Mesenchymal stem cell (in vitro differentiated cells and primary cell): Measurements from ENCODE around the gene KDM4F. TPM values are rescaled to one million over a fixed set of nuclear protein-coding genes. Genes with fewer than 3 reads are reported as not detected.
"Not testable (repeated sequence)": the region's sequence is repeated elsewhere in the genome, so short reads cannot be mapped to it uniquely, and the experiment has no call there.

Experiments used
- DNase-seq: peaks from one replicate; pipeline ENCODE4 v3.0.0-alpha.2; 2013
- H2AFZ ChIP-seq: one replicate; pipeline ENCODE4 v1.6.1; 2013; ENCODE audit warnings: low read depth, mild to moderate bottlenecking, control low read depth, inconsistent platforms, low read length, moderate library complexity
- H2AK5ac ChIP-seq: 2 replicates; pipeline ENCODE4 v1.6.1; 2013; ENCODE audit warnings: low read length, moderate library complexity, mild to moderate bottlenecking, inconsistent platforms; ENCODE audit not compliant: severe bottlenecking
- H2BK120ac ChIP-seq: one replicate; pipeline ENCODE4 v1.6.1; 2013; ENCODE audit warnings: low read depth, mild to moderate bottlenecking, inconsistent platforms, low read length, moderate library complexity
- H2BK12ac ChIP-seq, 2 experiments: one replicate each; pipeline ENCODE4 v1.6.1; 2013; ENCODE audit warnings: inconsistent platforms in 2 of 2, low read length in 2 of 2, mild to moderate bottlenecking in 2 of 2, moderate library complexity in 2 of 2, control low read depth in 1 of 2
- H2BK15ac ChIP-seq: one replicate; pipeline ENCODE4 v1.6.1; 2013; ENCODE audit warnings: mild to moderate bottlenecking, low read depth, inconsistent platforms; ENCODE audit not compliant: poor library complexity, severe bottlenecking
- H2BK5ac ChIP-seq: 2 replicates; pipeline ENCODE4 v1.6.1; 2013; ENCODE audit warnings: low read depth, mild to moderate bottlenecking, low read length, control low read depth, inconsistent platforms; ENCODE audit not compliant: poor library complexity, severe bottlenecking
- H3K14ac ChIP-seq, 2 experiments: one replicate each; pipeline ENCODE4 v1.6.1; 2013; ENCODE audit warnings: inconsistent platforms in 2 of 2, low read length in 2 of 2, control low read depth in 1 of 2, mild to moderate bottlenecking in 1 of 2, moderate library complexity in 1 of 2
- H3K18ac ChIP-seq, 2 experiments: one replicate each; pipeline ENCODE4 v1.6.1; 2013; ENCODE audit warnings: inconsistent platforms in 2 of 2, low read length in 2 of 2, control low read depth in 1 of 2, low read depth in 1 of 2, mild to moderate bottlenecking in 1 of 2
- H3K23ac ChIP-seq, 2 experiments: one replicate each; pipeline ENCODE4 v1.6.1; 2013; ENCODE audit warnings: inconsistent platforms in 2 of 2, low read length in 2 of 2, mild to moderate bottlenecking in 2 of 2, moderate library complexity in 2 of 2, control low read depth in 1 of 2
- H3K27ac ChIP-seq: 2 replicates; pipeline ENCODE4 v1.5.1; 2013; ENCODE audit warnings: mild to moderate bottlenecking, moderate library complexity, low read length, control low read depth, inconsistent platforms; ENCODE audit not compliant: poor library complexity, severe bottlenecking
- H3K27me3 ChIP-seq, 2 experiments: 2 replicates each; pipeline versions ENCODE4 v1.6.1 to v1.7.0; 2013; ENCODE audit warnings: low read length in 2 of 2, mild to moderate bottlenecking in 2 of 2, moderate library complexity in 2 of 2, control low read depth in 1 of 2, inconsistent platforms in 1 of 2; ENCODE audit not compliant: control insufficient read depth in 1 of 2, insufficient read depth in 1 of 2
- H3K36me3 ChIP-seq, 2 experiments: 2 replicates each; pipeline versions ENCODE4 v1.6.1 to v1.7.0; 2013; ENCODE audit warnings: low read length in 2 of 2, control low read depth in 1 of 2, inconsistent platforms in 1 of 2, low read depth in 1 of 2, mild to moderate bottlenecking in 1 of 2; ENCODE audit not compliant: insufficient read depth in 2 of 2, control insufficient read depth in 1 of 2
- H3K4ac ChIP-seq, 2 experiments: one replicate each; pipeline ENCODE4 v1.6.1; 2013; ENCODE audit warnings: inconsistent platforms in 2 of 2, low read length in 2 of 2, mild to moderate bottlenecking in 2 of 2, moderate library complexity in 2 of 2, control low read depth in 1 of 2, low read depth in 1 of 2
- H3K4me1 ChIP-seq: 2 replicates; pipeline ENCODE4 v1.6.1; 2013; ENCODE audit warnings: low read depth, low read length, control low read depth; ENCODE audit not compliant: control insufficient read depth, insufficient read depth
- H3K4me2 ChIP-seq: 2 replicates; pipeline ENCODE4 v1.6.1; 2013; ENCODE audit warnings: low read length, mild to moderate bottlenecking, inconsistent platforms; ENCODE audit not compliant: poor library complexity, severe bottlenecking
- H3K4me3 ChIP-seq, 2 experiments: 2 replicates each; pipeline versions ENCODE4 v1.5.1 to v1.7.0; 2013; ENCODE audit warnings: low read length in 2 of 2, mild to moderate bottlenecking in 2 of 2, control low read depth in 1 of 2, low read depth in 1 of 2; ENCODE audit not compliant: insufficient read depth in 1 of 2
- H3K79me1 ChIP-seq: replicated peaks from 2 replicates; pipeline ENCODE4 v1.6.1; 2013; ENCODE audit warnings: mild to moderate bottlenecking, control low read depth, low read length, inconsistent platforms; ENCODE audit not compliant: poor library complexity, severe bottlenecking
- H3K9ac ChIP-seq: 2 replicates; pipeline ENCODE4 v1.7.0; 2013; ENCODE audit warnings: mild to moderate bottlenecking, low read length, moderate library complexity
- H3K9me3 ChIP-seq: 2 replicates; pipeline ENCODE4 v1.7.0; 2013; ENCODE audit warnings: mild to moderate bottlenecking, low read length; ENCODE audit not compliant: control insufficient read depth
- H4K8ac ChIP-seq: one replicate; pipeline ENCODE4 v1.6.1; 2013; ENCODE audit warnings: inconsistent platforms, mild to moderate bottlenecking, low read length, moderate library complexity
- H4K91ac ChIP-seq: one replicate; pipeline ENCODE4 v1.6.1; 2013; ENCODE audit warnings: mild to moderate bottlenecking, low read length, inconsistent platforms
- WGBS: methylation state at CpG from one replicate; pipeline ENCODE4 v1.1.7; 2013; ENCODE audit warnings: mixed read lengths; 5-methylcytosine and 5-hydroxymethylcytosine counted together
- polyA plus RNA-seq, 2 experiments: library from polyadenylated mRNA; stranded (reverse); fragments of 200-250 nt; gene quantifications; one replicate each; pipeline ENCODE4 v1.2.3, GENCODE V29; 2013

The KDM4F gene
- polyA plus RNA-seq (2013, experiment 1 of 2): not detected
- polyA plus RNA-seq (2013, experiment 2 of 2): not detected

DNA sequence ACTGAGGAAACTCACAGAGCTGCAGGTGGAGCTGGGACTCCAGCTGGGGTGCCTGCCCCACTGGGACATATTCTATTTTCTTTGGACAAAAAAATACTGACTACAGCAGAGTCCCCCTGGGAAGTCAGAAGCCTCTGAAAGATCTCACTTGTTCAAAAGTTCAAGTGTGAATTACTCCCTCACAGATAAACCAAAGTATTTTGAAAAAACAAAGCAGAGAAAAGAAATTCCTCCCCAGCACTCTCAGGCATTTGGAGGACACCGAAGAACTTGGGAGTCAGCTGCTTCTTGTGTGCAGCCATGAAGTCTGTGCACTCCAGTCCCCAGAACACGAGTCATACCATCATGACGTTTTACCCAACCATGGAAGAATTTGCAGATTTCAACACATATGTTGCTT is at the start of gene KDM4F:
TSS of gene KDM4F (plus strand) at position 301 of the 400 bp plus-strand sequence.
- not testable (repeated sequence) for H3K9me3 ChIP-seq, H2AK5ac ChIP-seq, H3K79me1 ChIP-seq, H3K18ac ChIP-seq, H3K4me2 ChIP-seq, H3K14ac ChIP-seq, H3K36me3 ChIP-seq, H3K27ac ChIP-seq, H3K9ac ChIP-seq, H2BK12ac ChIP-seq, H3K4ac ChIP-seq, H2AFZ ChIP-seq, H3K23ac ChIP-seq, H4K8ac ChIP-seq, H2BK15ac ChIP-seq, H4K91ac ChIP-seq, H2BK5ac ChIP-seq, H3K4me1 ChIP-seq, H2BK120ac ChIP-seq, DNase-seq, H3K4me3 ChIP-seq
- 85% methylated on average over 2 of the region's 3 CpGs for WGBS
- H3K27me3 ChIP-seq: peaks cover 25 to 36% of the 10 kb centered on the region in 2 experiments

DNA sequence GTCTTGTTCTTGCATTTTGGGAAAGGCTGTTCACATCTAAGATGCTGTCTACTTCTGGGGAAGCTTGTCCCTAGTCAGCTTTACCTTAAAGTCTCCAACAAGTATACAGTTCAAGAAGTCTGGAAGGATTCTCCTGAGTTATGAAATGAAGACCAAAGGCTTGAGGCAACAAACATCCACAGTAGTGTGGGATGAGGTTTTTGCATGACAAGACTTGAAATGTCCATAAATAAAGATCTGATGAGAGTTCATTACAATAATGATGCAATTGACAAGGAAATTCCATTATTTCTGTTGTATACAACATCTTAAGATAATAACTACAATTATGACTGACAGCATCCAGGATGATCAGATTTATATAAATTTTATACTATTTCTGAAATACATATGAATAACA is 45.5 kb upstream of the KDM4F start:
- peaks cover 3% of the 10 kb centered on the region for H3K9me3 ChIP-seq
- DNase-seq: no peak
- H4K91ac ChIP-seq: no peak overlapping the region

GRCh38 chr11:95005642-95006041 is 43.6 kb upstream of the KDM4F start:
- H3K9ac ChIP-seq: no peak overlapping the region
- 67% methylated on average over 1 of the region's 1 CpG for WGBS

More for the DNA sequence above, 45.5 kb upstream of the KDM4F start:
- Histone ChIP-seq H3K4ac (no peak overlapping the region), H3K27ac (no peak overlapping the region), H2BK12ac (no peak overlapping the region), H3K23ac (no peak overlapping the region), H3K4me1 (no peaks in the 10 kb centered on the region), H2AFZ (no peak overlapping the region), H3K4me3 (no peak overlapping the region), H3K18ac (no peak overlapping the region), H3K36me3 (no peaks in the 10 kb centered on the region), H2AK5ac (no peak overlapping the region), H3K27me3 (no peaks in the 10 kb centered on the region), H3K14ac (no peak overlapping the region), H2BK120ac (no peak overlapping the region), H4K8ac (no peak overlapping the region), H2BK5ac (no peak overlapping the region), H3K9ac (no peak overlapping the region), H2BK15ac (no peak overlapping the region), H3K4me2 (no peak overlapping the region), H3K79me1 (no peaks in the 10 kb centered on the region)

GRCh38 chr11:95011376-95011775 is 37.8 kb upstream of the KDM4F start:
- Histone ChIP-seq H3K14ac (no peak overlapping the region), H3K9me3 (peaks cover 7% of the 10 kb centered on the region), H3K4me2 (no peak overlapping the region), H3K18ac (no peak overlapping the region), H4K91ac (no peak overlapping the region), H3K23ac (no peak overlapping the region), H2BK12ac (no peak overlapping the region), H2BK120ac (no peak overlapping the region), H3K4me1 (no peaks in the 10 kb centered on the region), H3K36me3 (no peaks in the 10 kb centered on the region), H3K79me1 (no peaks in the 10 kb centered on the region), H2AK5ac (no peak overlapping the region), H4K8ac (no peak overlapping the region), H3K27me3 (peaks cover 0 to 4% of the 10 kb centered on the region in 2 experiments), H3K27ac (no peak overlapping the region), H2BK15ac (no peak overlapping the region), H3K9ac (no peak overlapping the region), H2AFZ (no peak overlapping the region), H3K4me3 (no peak overlapping the region), H2BK5ac (no peak overlapping the region), H3K4ac (no peak overlapping the region)
- no peak for DNase-seq

More at GRCh38 chr11:95005642-95006041, 43.6 kb upstream of the KDM4F start:
- Histone ChIP-seq H2BK15ac (no peak overlapping the region), H3K27ac (no peak overlapping the region), H3K4me3 (no peak overlapping the region), H2BK120ac (no peak overlapping the region), H3K4me2 (no peak overlapping the region), H3K18ac (no peak overlapping the region), H2BK5ac (no peak overlapping the region), H3K4me1 (no peaks in the 10 kb centered on the region), H3K14ac (no peak overlapping the region), H4K91ac (no peak overlapping the region), H3K23ac (no peak overlapping the region), H3K27me3 (no peaks in the 10 kb centered on the region), H3K79me1 (no peaks in the 10 kb centered on the region), H2BK12ac (no peak overlapping the region), H3K36me3 (no peaks in the 10 kb centered on the region), H2AFZ (no peak overlapping the region), H3K9me3 (peaks cover 7% of the 10 kb centered on the region), H2AK5ac (no peak overlapping the region), H4K8ac (no peak overlapping the region), H3K4ac (no peak overlapping the region)
- no peak for DNase-seq
